C4-2B (cell line): ENCODE data around the gene TRIM15.

ENCODE experiments used
- H3K27ac ChIP-seq: fragments of 450-650 bp; 2 replicates; pipeline ENCODE4 v1.5.1; 2017
- ZFX ChIP-seq: fragments of 450-650 bp; IDR thresholded peaks from 2 replicates; pipeline ENCODE4 v1.6.1; 2017
- TF ChIP-seq, protein P1 (sequence below): fragments of 450-650 bp; conservative IDR thresholded peaks from 2 replicates; pipeline ENCODE4 v1.5.1; 2017; ENCODE audit warnings: mild to moderate bottlenecking

Gene TRIM15

GRCh38 chr6:30150671-30151395 is 12.5 kb upstream of the TRIM15 start:
- no peak overlapping the region for H3K27ac ChIP-seq
- TF ChIP-seq, protein P1, sequence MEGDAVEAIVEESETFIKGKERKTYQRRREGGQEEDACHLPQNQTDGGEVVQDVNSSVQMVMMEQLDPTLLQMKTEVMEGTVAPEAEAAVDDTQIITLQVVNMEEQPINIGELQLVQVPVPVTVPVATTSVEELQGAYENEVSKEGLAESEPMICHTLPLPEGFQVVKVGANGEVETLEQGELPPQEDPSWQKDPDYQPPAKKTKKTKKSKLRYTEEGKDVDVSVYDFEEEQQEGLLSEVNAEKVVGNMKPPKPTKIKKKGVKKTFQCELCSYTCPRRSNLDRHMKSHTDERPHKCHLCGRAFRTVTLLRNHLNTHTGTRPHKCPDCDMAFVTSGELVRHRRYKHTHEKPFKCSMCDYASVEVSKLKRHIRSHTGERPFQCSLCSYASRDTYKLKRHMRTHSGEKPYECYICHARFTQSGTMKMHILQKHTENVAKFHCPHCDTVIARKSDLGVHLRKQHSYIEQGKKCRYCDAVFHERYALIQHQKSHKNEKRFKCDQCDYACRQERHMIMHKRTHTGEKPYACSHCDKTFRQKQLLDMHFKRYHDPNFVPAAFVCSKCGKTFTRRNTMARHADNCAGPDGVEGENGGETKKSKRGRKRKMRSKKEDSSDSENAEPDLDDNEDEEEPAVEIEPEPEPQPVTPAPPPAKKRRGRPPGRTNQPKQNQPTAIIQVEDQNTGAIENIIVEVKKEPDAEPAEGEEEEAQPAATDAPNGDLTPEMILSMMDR: no peak
- no peak for TF ChIP-seq ZFX

- TF ChIP-seq, protein P1: no peak
- no peak for TF ChIP-seq ZFX
- no peak overlapping the region for H3K27ac ChIP-seq
Measured at GRCh38 chr6:30151580-30151979, 11.8 kb upstream of the TRIM15 start.

GRCh38 chr6:30152016-30152673 is 11.2 kb upstream of the TRIM15 start:
- no peak overlapping the region for H3K27ac ChIP-seq
- TF ChIP-seq ZFX: no peak
- TF ChIP-seq, protein P1: no peak

- H3K27ac ChIP-seq: no peak overlapping the region
- TF ChIP-seq, protein P1: no peak
- no peak for TF ChIP-seq ZFX
Measured at GRCh38 chr6:30152910-30153610, 10.3 kb upstream of the TRIM15 start.

DNA sequence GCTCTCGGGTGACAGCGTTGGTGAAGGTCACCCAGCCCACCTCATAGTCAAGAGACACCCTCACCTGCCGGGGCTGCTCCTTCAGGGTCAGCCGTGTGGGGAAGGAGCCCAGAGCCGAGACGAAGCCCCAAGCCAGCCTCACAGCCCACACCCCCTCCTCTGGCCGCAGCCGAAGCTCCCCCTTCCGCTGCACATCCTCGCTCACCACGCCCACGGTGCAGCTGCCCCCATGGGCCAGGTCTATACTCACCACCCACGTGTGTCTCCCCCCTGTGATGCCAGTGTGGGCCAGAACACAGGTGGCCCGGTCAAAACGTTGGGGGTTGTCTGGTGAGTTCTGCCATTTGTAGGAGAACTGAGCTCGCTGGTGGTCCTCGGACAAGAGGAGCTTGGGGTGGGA is 9.3 kb upstream of the TRIM15 start:
- TF ChIP-seq ZFX: no peak
- TF ChIP-seq, protein P1: no peak
- H3K27ac ChIP-seq: no peak overlapping the region

- no peak overlapping the region for H3K27ac ChIP-seq
- TF ChIP-seq, protein P1: no peak
- no peak for TF ChIP-seq ZFX
Measured at GRCh38 chr6:30154709-30155519, 8.4 kb upstream of the TRIM15 start.
